SK-N-MC (cell line): ENCODE measurements around the gene CREB3L2.

Source experiments
- EZH2 ChIP-seq: fragments of 200-600 bp; sonication (generic); IDR thresholded peaks from one replicate; pipeline ENCODE4 v1.6.1; 2017; ENCODE audit warnings: antibody characterized with exemption
- FOXP2 ChIP-seq: optimal IDR thresholded peaks from 2 replicates; pipeline ENCODE3; 2011; ENCODE audit warnings: mild to moderate bottlenecking, moderate library complexity; ENCODE audit not compliant: insufficient read depth; ENCODE audit errors: extremely low read length, control extremely low read depth
- POLR2AphosphoS5 ChIP-seq: IDR thresholded peaks from 2 replicates; pipeline ENCODE4 v1.6.1; 2012; ENCODE audit warnings: mild to moderate bottlenecking, low read depth, low read length, borderline replicate concordance

- TF ChIP-seq POLR2AphosphoS5 (no peak), EZH2 (no peak), FOXP2 (no peak)
These were observed 26.1 kb downstream of the CREB3L2 start for GRCh38 chr7:137975768-137976167.
